MM.1S (cell line): Measurements from ENCODE around the gene DCPS.

Experiments
- EZH2 ChIP-seq: fragments of 300-600 bp; sonication (generic); optimal IDR thresholded peaks from 2 replicates; pipeline ENCODE3; 2017; ENCODE audit warnings: low read depth, mild to moderate bottlenecking, antibody characterized with exemption, low read length, mixed read lengths
- EZH2phosphoT487 ChIP-seq: fragments of 300-600 bp; sonication (generic); IDR thresholded peaks from 2 replicates; pipeline ENCODE4 v1.6.1; 2018; ENCODE audit warnings: antibody characterized with exemption, low read length
- TF ChIP-seq, protein P1 (sequence below): fragments of 300-600 bp; sonication (generic); IDR thresholded peaks from 2 replicates; pipeline ENCODE4 v1.5.1; 2016; ENCODE audit warnings: antibody characterized with exemption, low read length, mixed read lengths

DNA sequence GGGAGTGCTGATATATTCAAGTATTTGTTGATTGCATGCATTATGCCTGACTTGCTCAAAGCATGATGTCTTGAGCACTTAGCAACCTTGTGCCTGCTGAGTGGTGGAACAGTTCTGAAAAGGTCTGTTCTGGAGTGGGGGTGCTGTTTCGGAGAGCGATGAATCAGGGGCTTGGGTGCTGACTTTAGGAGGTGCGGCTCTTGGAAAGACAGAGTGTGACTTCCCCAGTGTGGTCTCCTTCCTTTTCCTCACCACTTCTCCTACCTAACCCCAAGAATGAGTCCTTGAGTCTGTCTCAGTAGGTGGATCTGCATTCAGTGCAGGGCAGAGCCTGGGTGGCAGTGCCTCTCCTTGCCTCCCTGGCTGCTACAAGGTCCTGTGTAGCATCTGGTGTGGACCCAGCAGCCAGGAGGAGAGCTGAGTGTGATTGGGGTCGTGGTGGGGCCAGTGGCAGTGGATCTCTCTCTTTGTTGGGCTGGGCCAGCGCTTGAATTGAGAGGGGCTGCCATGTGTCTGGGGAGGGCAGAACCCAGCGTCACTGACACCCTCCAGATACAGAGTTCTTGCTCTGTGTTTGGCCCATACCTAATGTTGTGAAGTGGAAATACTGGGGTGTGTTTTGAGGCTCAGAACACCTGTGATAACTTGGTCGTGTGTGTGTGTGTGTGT lies 87.6 kb downstream of the DCPS start:
- TF ChIP-seq EZH2 (no peak), EZH2phosphoT487 (no peak)
- TF ChIP-seq, protein P1, sequence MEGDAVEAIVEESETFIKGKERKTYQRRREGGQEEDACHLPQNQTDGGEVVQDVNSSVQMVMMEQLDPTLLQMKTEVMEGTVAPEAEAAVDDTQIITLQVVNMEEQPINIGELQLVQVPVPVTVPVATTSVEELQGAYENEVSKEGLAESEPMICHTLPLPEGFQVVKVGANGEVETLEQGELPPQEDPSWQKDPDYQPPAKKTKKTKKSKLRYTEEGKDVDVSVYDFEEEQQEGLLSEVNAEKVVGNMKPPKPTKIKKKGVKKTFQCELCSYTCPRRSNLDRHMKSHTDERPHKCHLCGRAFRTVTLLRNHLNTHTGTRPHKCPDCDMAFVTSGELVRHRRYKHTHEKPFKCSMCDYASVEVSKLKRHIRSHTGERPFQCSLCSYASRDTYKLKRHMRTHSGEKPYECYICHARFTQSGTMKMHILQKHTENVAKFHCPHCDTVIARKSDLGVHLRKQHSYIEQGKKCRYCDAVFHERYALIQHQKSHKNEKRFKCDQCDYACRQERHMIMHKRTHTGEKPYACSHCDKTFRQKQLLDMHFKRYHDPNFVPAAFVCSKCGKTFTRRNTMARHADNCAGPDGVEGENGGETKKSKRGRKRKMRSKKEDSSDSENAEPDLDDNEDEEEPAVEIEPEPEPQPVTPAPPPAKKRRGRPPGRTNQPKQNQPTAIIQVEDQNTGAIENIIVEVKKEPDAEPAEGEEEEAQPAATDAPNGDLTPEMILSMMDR, result no peak
